Erythroblast (primary cell): ENCODE measurements around the gene SAMD1.

ENCODE experiments used
- GATA1 ChIP-seq: IDR thresholded peaks from 2 replicates; pipeline ENCODE4 v1.6.1; 2011; ENCODE audit warnings: low read depth, mild to moderate bottlenecking, control low read depth, low read length, moderate library complexity
- POLR2A ChIP-seq: IDR thresholded peaks from 2 replicates; pipeline ENCODE4 v1.6.1; 2011; ENCODE audit warnings: mild to moderate bottlenecking, low read length

DNA sequence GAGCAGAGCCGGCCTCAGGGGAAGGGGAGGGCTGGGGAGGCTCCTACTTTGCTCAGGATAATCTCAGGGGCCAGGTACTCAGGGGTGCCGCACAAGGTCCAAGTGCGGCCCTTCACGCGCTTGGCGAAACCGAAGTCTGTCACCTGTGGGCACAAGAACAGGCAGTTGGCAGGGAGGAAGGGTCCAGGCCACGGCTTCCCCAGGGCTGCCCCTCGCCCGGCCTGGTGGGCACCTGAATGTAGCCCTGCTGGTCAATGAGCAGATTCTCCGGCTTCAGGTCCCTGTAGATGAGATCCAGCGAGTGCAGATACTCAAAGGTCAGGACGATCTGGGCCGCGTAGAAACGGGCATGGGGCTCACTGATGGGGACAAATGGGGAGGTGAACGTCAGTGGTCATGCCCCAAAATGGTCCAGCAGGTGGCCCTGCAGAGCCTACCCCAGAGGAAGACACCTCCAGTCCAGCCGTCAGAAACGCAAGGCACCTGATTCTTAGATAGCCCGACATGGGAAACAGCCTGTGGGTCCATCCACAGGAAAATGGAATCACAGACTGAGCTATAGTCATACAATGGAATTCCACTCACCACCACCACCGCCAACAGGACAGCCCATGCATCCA, 7.1 kb upstream of the SAMD1 start:
- TF ChIP-seq POLR2A = no peak
- TF ChIP-seq GATA1 = no peak
